HG02840 (cell line): Measurements from ENCODE around the gene MAP3K20.
"Not testable (repeated sequence)": the region's sequence is repeated elsewhere in the genome, so short reads cannot be mapped to it uniquely, and the experiment has no call there.

Source experiments
- ATAC-seq: cut with Tn5 transposase; IDR thresholded peaks from one replicate; pipeline ENCODE4 v1.9.1; 2021; ENCODE audit warnings: mild to moderate bottlenecking, moderate library complexity, moderate number of reproducible peaks; ENCODE audit not compliant: unreplicated experiment, low FRiP score

The MAP3K20 gene

GRCh38 chr2:173254659-173255058, 179.0 kb downstream of the MAP3K20 start:
- ATAC-seq = no peak

DNA sequence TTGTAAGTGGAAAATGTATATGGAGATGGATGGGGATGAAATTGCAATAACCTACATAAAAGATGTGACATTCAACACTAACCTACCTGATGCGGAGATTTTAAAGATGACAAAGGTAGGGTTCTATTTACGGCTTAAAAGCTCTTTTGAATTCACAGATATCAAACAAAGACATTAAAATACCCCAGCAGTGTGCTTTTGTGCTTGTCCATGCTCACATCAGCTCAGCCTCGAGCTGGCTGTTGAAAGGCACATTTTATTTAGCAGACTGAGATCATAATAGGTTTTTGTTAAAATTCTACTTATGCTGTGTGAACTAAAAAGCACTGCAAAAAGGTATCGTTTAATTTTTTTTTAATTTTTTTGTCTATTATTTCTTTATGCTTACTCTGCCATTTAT, 183.1 kb downstream of the MAP3K20 start:
- ATAC-seq = no peak

DNA sequence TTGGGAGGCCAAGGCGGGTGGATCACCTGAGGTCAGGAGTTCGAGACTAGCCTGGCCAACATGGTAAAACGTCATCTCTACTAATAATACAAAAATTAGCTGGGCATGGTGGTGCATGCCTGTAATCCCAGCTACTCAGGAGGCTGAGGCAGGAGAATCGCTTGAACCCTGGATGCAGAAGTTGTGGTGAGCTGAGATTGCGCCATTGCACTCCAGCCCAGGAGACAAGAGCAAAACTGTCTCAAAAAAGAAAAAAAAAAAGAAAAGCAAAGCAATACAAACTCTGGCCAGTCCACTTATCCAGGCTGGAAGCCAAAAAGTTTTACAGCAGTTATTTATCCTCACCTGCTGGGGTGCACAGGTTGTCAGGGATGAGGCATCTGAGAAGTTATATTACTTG, 186.7 kb downstream of the MAP3K20 start:
- not testable (repeated sequence) for ATAC-seq

DNA sequence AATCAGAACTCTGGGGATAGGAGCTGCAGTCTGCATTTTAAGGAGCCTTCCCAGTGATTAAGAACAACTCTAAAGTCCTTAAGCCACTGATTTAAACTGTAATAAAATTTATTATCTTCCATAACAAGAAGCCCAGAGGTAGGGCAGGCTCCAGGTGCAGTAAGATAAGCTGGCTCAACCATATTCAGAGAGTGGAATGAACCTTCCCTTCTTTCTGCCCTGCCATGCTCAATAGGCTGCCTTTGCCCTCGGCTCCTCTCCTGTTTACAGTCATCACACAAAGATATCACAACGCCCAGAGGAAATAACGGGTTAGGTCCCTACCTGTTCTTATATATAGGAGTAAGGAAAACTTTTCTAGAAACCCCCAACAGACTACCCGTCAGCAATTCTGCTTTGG, 188.5 kb downstream of the MAP3K20 start:
- ATAC-seq = no peak

- ATAC-seq = peak; percentile 84
These were observed 189.1 kb downstream of the MAP3K20 start for GRCh38 chr2:173264603-173265366.

DNA sequence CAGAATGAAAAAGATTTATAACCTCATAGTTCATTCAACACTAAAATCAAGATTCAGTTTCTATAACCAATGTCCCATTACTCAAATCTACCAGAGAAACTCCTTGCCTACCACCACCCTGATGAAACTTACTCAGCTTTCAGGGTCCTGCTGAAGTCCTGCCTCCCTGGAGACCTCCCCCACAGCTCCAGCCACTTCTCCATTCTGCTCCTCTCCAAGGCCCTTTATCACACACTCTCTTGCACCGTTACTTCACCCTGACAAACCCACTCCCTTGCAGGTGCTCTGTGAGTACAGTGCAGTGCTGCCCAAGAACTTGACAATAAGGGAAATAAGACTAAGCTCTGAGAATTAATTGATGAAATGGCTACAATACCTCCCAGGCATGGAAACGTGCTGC, 195.5 kb downstream of the MAP3K20 start:
- no peak for ATAC-seq

- ATAC-seq = no peak
These were observed 196.2 kb downstream of the MAP3K20 start for GRCh38 chr2:173271825-173272224.

DNA sequence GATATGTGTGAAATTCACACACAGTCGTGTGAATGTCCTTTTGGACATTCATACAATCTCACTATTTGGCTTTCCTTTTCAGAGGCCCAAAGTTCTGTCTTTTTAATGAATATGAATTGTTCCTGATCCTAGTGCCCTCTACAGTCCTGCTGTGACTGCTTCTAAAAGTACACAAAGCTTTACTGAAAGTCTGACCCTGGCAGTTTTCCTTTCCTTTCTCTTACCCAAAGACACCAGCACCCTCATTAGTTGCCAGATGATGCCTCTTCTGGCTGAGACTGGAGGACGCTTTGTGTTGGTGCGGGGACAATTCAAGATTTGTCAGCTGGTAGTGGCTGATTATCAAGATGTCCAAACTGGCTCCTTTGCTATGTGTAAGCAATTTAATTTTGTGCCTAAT, 197.2 kb downstream of the MAP3K20 start:
- ATAC-seq = no peak

DNA sequence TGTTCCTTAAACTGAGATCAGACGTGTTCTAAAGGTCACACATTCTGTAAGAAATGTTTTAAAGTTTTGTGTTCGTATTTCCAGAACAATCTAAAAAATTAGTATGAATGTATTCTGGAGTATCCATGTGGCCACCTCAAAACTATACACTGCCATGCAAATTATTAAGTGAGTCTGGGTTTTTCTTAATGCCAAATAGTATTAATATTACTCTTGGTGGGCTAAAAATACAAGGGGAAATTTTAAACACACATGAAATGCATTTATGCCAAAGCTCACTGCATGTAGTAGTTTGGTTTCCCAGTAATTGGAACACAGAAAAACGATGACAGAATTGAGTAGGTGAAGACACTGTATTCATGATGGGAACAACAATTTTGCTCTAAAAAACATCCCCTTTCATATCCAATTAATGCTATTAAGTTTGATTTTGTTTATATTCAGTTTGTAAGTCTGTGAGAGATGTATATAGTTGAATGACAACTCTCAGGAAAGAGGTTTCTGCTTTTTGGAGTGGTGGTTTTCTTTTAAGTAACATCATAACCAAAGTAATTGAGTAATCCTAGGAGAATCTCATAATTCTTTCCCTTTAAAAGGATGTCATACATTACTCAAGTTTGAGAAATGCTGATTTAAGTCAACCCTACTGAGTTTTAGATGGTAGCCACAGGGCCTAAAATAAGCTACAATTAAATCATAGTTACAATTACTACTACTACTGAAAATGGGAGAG, 203.3 kb downstream of the MAP3K20 start:
- ATAC-seq = no peak

GRCh38 chr2:173279527-173279868, 203.9 kb downstream of the MAP3K20 start:
- no peak for ATAC-seq

DNA sequence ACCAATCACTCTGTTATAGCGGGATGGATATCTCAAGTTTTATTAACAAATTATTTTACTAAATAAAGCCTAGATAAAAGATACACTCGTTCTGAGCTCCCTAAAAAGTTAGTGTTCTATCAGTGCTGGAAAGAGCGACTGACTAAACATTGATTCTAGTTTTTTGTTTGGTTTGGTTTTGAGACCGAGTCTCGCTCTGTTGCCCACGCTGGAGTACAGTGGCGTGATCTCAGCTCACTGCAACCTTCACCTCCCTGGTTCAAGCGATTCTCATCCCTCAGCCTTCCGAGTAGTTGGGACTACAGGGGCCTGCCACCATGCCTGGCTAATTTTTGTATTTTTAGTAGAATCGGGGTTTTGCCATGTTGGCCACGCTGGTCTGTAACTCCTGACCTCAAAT, 205.2 kb downstream of the MAP3K20 start:
- ATAC-seq = no peak

DNA sequence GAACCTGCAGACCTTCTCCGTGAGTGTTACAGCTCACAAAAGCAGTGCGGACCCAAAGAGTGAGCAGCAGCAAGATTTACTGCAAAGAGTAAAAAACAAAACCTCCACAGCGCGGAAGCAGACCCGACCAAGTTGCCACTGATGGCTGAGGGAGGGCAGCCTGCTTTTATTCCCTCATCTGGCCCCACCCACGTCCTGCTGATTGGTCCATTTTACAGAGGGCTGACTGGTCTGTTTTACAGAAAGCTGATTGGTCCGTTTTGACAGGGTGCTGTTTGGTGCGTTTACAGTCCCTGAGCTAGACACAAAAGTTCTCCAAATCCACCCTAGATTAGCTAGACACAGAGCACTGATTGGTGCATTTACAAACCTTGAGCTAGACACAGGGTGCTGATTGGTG, 206.3 kb downstream of the MAP3K20 start:
- not testable (repeated sequence) for ATAC-seq

- ATAC-seq = no peak
These were observed 207.3 kb downstream of the MAP3K20 start for GRCh38 chr2:173282795-173283545.

DNA sequence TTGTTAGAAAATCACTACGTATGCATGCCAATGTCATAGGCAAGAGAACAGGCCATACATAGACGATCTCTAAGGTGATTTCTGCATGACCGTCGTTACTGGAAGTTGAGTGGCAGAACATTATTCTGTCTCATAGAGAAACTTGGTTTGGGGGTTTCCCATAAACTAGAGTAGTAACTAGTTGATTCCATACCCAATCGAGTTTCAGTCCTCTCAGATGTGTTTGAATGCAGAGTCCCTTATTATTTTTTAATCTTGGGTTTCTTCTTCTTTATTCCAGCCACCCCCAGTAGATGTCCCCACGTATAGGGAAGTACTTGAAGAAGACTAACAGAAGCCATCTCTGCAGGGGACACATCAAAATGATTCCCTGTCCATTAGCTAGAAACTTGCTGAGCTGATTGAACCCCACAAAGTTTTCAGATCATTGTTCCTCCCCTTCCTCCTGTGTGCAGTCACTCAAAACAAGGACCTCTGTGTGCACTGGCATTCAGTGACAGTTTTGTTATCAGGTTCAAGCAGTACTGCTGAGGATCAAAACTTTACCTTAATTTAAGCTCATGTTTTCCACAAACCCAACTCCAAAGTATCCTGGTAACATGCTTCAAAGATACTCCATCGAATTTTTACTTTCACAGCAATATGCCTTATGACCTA, 210.6 kb downstream of the MAP3K20 start:
- ATAC-seq = no peak

- no peak for ATAC-seq
These were observed 211.9 kb downstream of the MAP3K20 start for GRCh38 chr2:173287594-173287993.

DNA sequence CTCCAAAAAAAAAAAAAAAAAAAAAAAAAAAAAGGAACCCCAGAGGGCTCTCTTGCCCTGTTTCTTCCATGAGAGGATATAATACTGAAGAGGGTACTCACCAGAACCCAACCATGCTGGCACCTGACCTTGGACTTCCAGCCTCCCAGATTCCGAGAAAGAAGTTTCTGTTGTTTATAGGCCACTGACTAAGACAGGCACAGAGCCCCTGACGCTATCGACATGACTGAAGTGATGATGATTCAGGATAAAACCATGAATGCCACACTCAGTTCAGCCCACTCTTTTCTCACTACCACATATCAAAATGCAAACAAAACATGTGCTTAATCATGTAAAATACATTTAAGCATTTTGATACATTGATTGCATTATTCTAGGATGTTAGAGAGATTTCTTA, 212.9 kb downstream of the MAP3K20 start:
- ATAC-seq = no peak

GRCh38 chr2:173290046-173290445, 214.4 kb downstream of the MAP3K20 start:
- ATAC-seq = no peak

DNA sequence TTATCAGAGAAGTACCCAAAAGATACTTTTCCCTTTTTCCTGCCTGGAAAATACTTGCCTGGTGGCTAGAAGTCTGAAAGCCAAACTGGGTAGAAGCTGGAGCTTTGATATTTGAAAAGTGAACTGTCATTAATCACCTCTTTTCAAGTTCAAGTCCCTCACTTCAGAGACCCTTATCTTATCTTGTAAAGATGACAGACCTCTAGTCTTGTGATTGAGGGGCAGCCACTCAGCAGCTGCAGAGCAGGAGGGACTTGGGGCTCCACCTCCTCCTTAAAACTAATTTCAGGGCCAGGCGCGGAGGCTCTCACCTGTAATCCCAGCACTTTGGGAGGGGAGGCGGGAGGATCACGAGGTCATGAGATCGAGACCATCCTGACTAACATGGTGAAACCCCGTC, 214.9 kb downstream of the MAP3K20 start:
- ATAC-seq = no peak

- ATAC-seq = no peak
These were observed 215.8 kb downstream of the MAP3K20 start for GRCh38 chr2:173291412-173291811.

- ATAC-seq = no peak
These were observed 220.6 kb downstream of the MAP3K20 start for GRCh38 chr2:173296235-173296634.

- no peak for ATAC-seq
These were observed 223.0 kb downstream of the MAP3K20 start for GRCh38 chr2:173298536-173299097.
